ENCODE results near the gene HHAT.

HHAT gene

GRCh38 chr1:210499956-210500355 lies 171.3 kb downstream of the HHAT start:
- no peak for DNase-seq (ENCODE audit: low read depth)
- TF ChIP-seq MYC (IDR thresholded peaks at IDR 0.05; ENCODE audit: low read depth, low read length): no peak
- TF ChIP-seq MAX (IDR thresholded peaks at IDR 0.05; ENCODE audit: low read depth, low read length): no peak
- no peak for TF ChIP-seq CTCF (IDR thresholded peaks at IDR 0.05; ENCODE audit: low read depth, low read length)
- no peak for TF ChIP-seq POLR2A (IDR thresholded peaks at IDR 0.05; ENCODE audit: extremely low read depth, insufficient read length)
- H3K4me3 ChIP-seq (ENCODE audit: low read depth, low read length): no peak overlapping the region

- no peak for TF ChIP-seq MYC (IDR thresholded peaks at IDR 0.05; ENCODE audit: low read depth, low read length)
- no peak for TF ChIP-seq CTCF (IDR thresholded peaks at IDR 0.05; ENCODE audit: low read depth, low read length)
- TF ChIP-seq MAX (IDR thresholded peaks at IDR 0.05; ENCODE audit: low read depth, low read length): no peak
- TF ChIP-seq POLR2A (IDR thresholded peaks at IDR 0.05; ENCODE audit: extremely low read depth, insufficient read length): no peak
- DNase-seq (ENCODE audit: low read depth): no peak
- no peak overlapping the region for H3K4me3 ChIP-seq (ENCODE audit: low read depth, low read length)
These were observed 172.1 kb downstream of the HHAT start for GRCh38 chr1:210500831-210501230.

GRCh38 chr1:210504286-210504685 lies 175.6 kb downstream of the HHAT start:
- DNase-seq (ENCODE audit: low read depth): no peak
- TF ChIP-seq POLR2A (IDR thresholded peaks at IDR 0.05; ENCODE audit: extremely low read depth, insufficient read length) (no peak), CTCF (IDR thresholded peaks at IDR 0.05; ENCODE audit: low read depth, low read length) (no peak), MAX (IDR thresholded peaks at IDR 0.05; ENCODE audit: low read depth, low read length) (no peak), MYC (IDR thresholded peaks at IDR 0.05; ENCODE audit: low read depth, low read length) (no peak)
- H3K4me3 ChIP-seq (ENCODE audit: low read depth, low read length): no peak overlapping the region

GRCh38 chr1:210505601-210506496 lies 177.1 kb downstream of the HHAT start:
- no peak for DNase-seq (ENCODE audit: low read depth)
- TF ChIP-seq CTCF (IDR thresholded peaks at IDR 0.05; ENCODE audit: low read depth, low read length) (no peak), POLR2A (IDR thresholded peaks at IDR 0.05; ENCODE audit: extremely low read depth, insufficient read length) (no peak), MYC (IDR thresholded peaks at IDR 0.05; ENCODE audit: low read depth, low read length) (no peak), MAX (IDR thresholded peaks at IDR 0.05; ENCODE audit: low read depth, low read length) (no peak)
- H3K4me3 ChIP-seq (ENCODE audit: low read depth, low read length): no peak overlapping the region

- TF ChIP-seq POLR2A (IDR thresholded peaks at IDR 0.05; ENCODE audit: extremely low read depth, insufficient read length): no peak
- TF ChIP-seq CTCF (IDR thresholded peaks at IDR 0.05; ENCODE audit: low read depth, low read length): no peak
- no peak for TF ChIP-seq MAX (IDR thresholded peaks at IDR 0.05; ENCODE audit: low read depth, low read length)
- TF ChIP-seq MYC (IDR thresholded peaks at IDR 0.05; ENCODE audit: low read depth, low read length): no peak
- H3K4me3 ChIP-seq (ENCODE audit: low read depth, low read length): no peak overlapping the region
- DNase-seq (ENCODE audit: low read depth): no peak
These were observed 178.0 kb downstream of the HHAT start for GRCh38 chr1:210506689-210507088.
